Smooth muscle cell of bladder (primary cell): ENCODE measurements around the gene STK38L. TPM values are rescaled to one million over a fixed set of nuclear protein-coding genes. Genes with fewer than 3 reads are reported as not detected.

Source experiments
- total RNA-seq: library from RNA; depleted of rRNA; stranded (reverse); fragments of >200 nt; gene quantifications from 2 replicates; pipeline ENCODE4 v1.2.3, GENCODE V29; 2014

STK38L gene
- total RNA-seq = 22.6 and 30.8 TPM in 2 replicates

GRCh38 chr12:27243804-27244688 lies at the start of gene STK38L:
Gene STK38L (plus strand): TSS chr12:27244286. CDS start chr12:27297721, 53,435 bp downstream.

GRCh38 chr12:27332714-27333402 lies 88.8 kb downstream of the STK38L start, which contains the start of gene BMAL2:
Gene BMAL2 (plus strand): TSS chr12:27332836. CDS start chr12:27333073, 237 bp downstream.

Other genes starting within 250 kb of the STK38L start
- 103 and 110 TPM in 2 replicates for gene TM7SF3, start 229.9 kb upstream of the STK38L start, total RNA-seq
- gene MED21, start 221.7 kb upstream of the STK38L start, total RNA-seq = 37.2 and 41.5 TPM in 2 replicates
- not detected in 2 replicates for gene C12orf71, start 161.7 kb upstream of the STK38L start, total RNA-seq
- 21.4 and 32.7 TPM in 2 replicates for gene BMAL2, start 88.5 kb downstream of the STK38L start, total RNA-seq
- gene SMCO2, start 202.4 kb downstream of the STK38L start, total RNA-seq = 0.14 TPM in 1 of 2 replicates, not detected in the other